ENCODE results near the gene MAMSTR. TPM values are rescaled to one million over a fixed set of nuclear protein-coding genes. Genes with fewer than 3 reads are reported as not detected.

Gene MAMSTR
- polyA plus RNA-seq, 1 donor, result 146 TPM

DNA sequence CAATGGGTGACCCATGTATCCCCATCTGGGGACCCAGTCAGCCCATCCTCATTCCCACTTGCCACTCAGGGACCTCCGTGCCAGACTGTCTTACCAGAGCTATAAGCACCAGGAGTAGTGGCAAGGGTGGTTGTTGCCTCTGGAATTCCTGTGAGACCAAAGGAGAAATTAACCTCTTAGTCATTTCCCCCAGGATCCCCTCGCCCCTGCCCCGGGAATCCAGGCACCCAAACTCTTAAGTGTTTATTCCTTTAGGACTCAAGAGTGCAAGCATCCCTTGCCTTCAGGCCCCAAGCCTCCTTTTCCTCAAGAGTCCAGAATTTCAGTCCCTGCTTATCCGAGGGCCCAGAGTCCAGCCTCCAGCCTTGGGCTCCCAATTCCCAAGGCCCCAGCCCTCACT is 55.9 kb downstream of the MAMSTR start:
- DNase-seq (ENCODE audit: low read depth), result no peak

Other genes starting within 250 kb of the MAMSTR start
- not detected for gene LMTK3, start 207.9 kb downstream of the MAMSTR start, polyA plus RNA-seq (ENCODE audit: insufficient read length)
- 0.10 TPM for gene SULT2B1, start 167.6 kb downstream of the MAMSTR start, polyA plus RNA-seq (ENCODE audit: insufficient read length)
- gene SPACA4, start 113.0 kb downstream of the MAMSTR start, polyA plus RNA-seq (ENCODE audit: insufficient read length), result not detected
- not detected for gene FAM83E, start 104.6 kb downstream of the MAMSTR start, polyA plus RNA-seq (ENCODE audit: insufficient read length)
- gene RPL18, start 100.5 kb downstream of the MAMSTR start, polyA plus RNA-seq (ENCODE audit: insufficient read length), result 1,725 TPM
- gene SPHK2, start 100.2 kb downstream of the MAMSTR start, polyA plus RNA-seq (ENCODE audit: insufficient read length), result 9.0 TPM
- gene DBP, start 82.3 kb downstream of the MAMSTR start, polyA plus RNA-seq (ENCODE audit: insufficient read length), result 5.2 TPM
- gene CA11, start 73.5 kb downstream of the MAMSTR start, polyA plus RNA-seq (ENCODE audit: insufficient read length), result 7.6 TPM
- gene NTN5, start 46.7 kb downstream of the MAMSTR start, polyA plus RNA-seq (ENCODE audit: insufficient read length), result 2.9 TPM
- gene FUT2, start 23.8 kb downstream of the MAMSTR start, polyA plus RNA-seq (ENCODE audit: insufficient read length), result 0.83 TPM
- gene RASIP1, start 20.9 kb upstream of the MAMSTR start, polyA plus RNA-seq (ENCODE audit: insufficient read length), result 25.9 TPM
- 2.0 TPM for gene IZUMO1, start 27.2 kb upstream of the MAMSTR start, polyA plus RNA-seq (ENCODE audit: insufficient read length)
- 1.1 TPM for gene FUT1, start 32.9 kb upstream of the MAMSTR start, polyA plus RNA-seq (ENCODE audit: insufficient read length)
- gene FGF21, start 35.8 kb upstream of the MAMSTR start, polyA plus RNA-seq (ENCODE audit: insufficient read length), result not detected
- gene BCAT2, start 91.3 kb upstream of the MAMSTR start, polyA plus RNA-seq (ENCODE audit: insufficient read length), result 25.6 TPM
- gene HSD17B14, start 116.8 kb upstream of the MAMSTR start, polyA plus RNA-seq (ENCODE audit: insufficient read length), result 3.1 TPM
- gene PLEKHA4, start 148.9 kb upstream of the MAMSTR start, polyA plus RNA-seq (ENCODE audit: insufficient read length), result 28.0 TPM
- 45.9 TPM for gene PPP1R15A, start 152.7 kb upstream of the MAMSTR start, polyA plus RNA-seq (ENCODE audit: insufficient read length)
- not detected for gene TULP2, start 179.0 kb upstream of the MAMSTR start, polyA plus RNA-seq (ENCODE audit: insufficient read length)
- 152 TPM for gene NUCB1, start 180.6 kb upstream of the MAMSTR start, polyA plus RNA-seq (ENCODE audit: insufficient read length)
- gene DHDH, start 214.0 kb upstream of the MAMSTR start, polyA plus RNA-seq (ENCODE audit: insufficient read length), result 0.54 TPM
- gene BAX, start 235.2 kb upstream of the MAMSTR start, polyA plus RNA-seq (ENCODE audit: insufficient read length), result 40.7 TPM
- 520 TPM for gene FTL, start 245.6 kb upstream of the MAMSTR start, polyA plus RNA-seq (ENCODE audit: insufficient read length)